Suprapubic skin (tissue), 4 donors: Measurements from ENCODE around the gene C13orf46. TPM values are rescaled to one million over a fixed set of nuclear protein-coding genes. Genes with fewer than 3 reads are reported as not detected.

Source experiments
- DNase-seq, 2 donors: peaks; one replicate each; pipeline ENCODE4 v3.0.0-alpha.2; 2019; ENCODE audit warnings: low spot score in 2 of 2
- H3K27ac ChIP-seq: fragments of 200-600 bp; sonication (generic); one replicate; pipeline ENCODE4 v1.5.1; 2019
- H3K27me3 ChIP-seq: fragments of 200-600 bp; sonication (generic); one replicate; pipeline ENCODE4 v1.5.1; 2019
- H3K36me3 ChIP-seq: fragments of 200-600 bp; sonication (generic); one replicate; pipeline ENCODE4 v1.5.1; 2019
- H3K4me1 ChIP-seq: fragments of 200-600 bp; sonication (generic); one replicate; pipeline ENCODE4 v1.5.1; 2019
- H3K4me3 ChIP-seq: fragments of 200-600 bp; sonication (generic); one replicate; pipeline ENCODE4 v1.5.1; 2019; ENCODE audit warnings: mild to moderate bottlenecking
- H3K9me3 ChIP-seq: fragments of 200-600 bp; sonication (generic); one replicate; pipeline ENCODE4 v1.5.1; 2019
- CTCF ChIP-seq, 2 donors: fragments of 200-600 bp in 1 of 2; fragments of 450-650 bp in 1 of 2; sonication (generic) in 1 of 2; IDR thresholded peaks; one replicate each; pipeline ENCODE4 v1.5.1; 2016 to 2019; ENCODE audit warnings: antibody characterized with exemption in 2 of 2, mild to moderate bottlenecking in 1 of 2, moderate library complexity in 1 of 2
- EP300 ChIP-seq: sonication (generic); formaldehyde crosslinking; IDR thresholded peaks from one replicate; pipeline ENCODE4 v1.6.1; 2017; ENCODE audit warnings: antibody characterized with exemption
- POLR2A ChIP-seq, 2 donors: fragments of 450-650 bp; IDR thresholded peaks; one replicate each; pipeline ENCODE4 v1.6.1; 2017; ENCODE audit warnings: antibody characterized with exemption in 2 of 2, mild to moderate bottlenecking in 2 of 2, moderate library complexity in 2 of 2
- POLR2AphosphoS5 ChIP-seq, 3 donors: sonication (generic); formaldehyde crosslinking; IDR thresholded peaks; one replicate each; pipeline ENCODE4 v1.6.1; 2017; ENCODE audit warnings: antibody characterized with exemption in 3 of 3
- WGBS: methylation state at CpG from one replicate; pipeline ENCODE4 v1.1.5; 2018; 5-methylcytosine and 5-hydroxymethylcytosine counted together
- total RNA-seq, 4 donors: library from RNA; depleted of rRNA; stranded (reverse); fragments of >200 nt; gene quantifications; one replicate each; pipeline ENCODE4 v1.1.0, GENCODE V29; 2016

C13orf46 gene
- total RNA-seq, 4 donors from 2014 or later, result 0.16 to 1.4 (median 0.53) TPM

- no peaks in the 10 kb centered on the region for H3K27me3 ChIP-seq
- TF ChIP-seq EP300, result no peak
- TF ChIP-seq CTCF (IDR thresholded peaks at IDR 0.05), result no peak
- TF ChIP-seq POLR2A (IDR thresholded peaks at IDR 0.05), result no peak
- TF ChIP-seq POLR2AphosphoS5 (IDR thresholded peaks at IDR 0.05), result no peak
- peaks cover 7% of the 10 kb centered on the region for H3K36me3 ChIP-seq
- no peak overlapping the region for H3K4me3 ChIP-seq
- H3K27ac ChIP-seq, result no peak overlapping the region
- 80% methylated on average over 27 of the region's 27 CpGs for WGBS
- peaks cover 16% of the 10 kb centered on the region for H3K4me1 ChIP-seq
- H3K9me3 ChIP-seq, result no peaks in the 10 kb centered on the region
- peak in 1 of 2 donors; percentile 76 for DNase-seq
Observed at GRCh38 chr13:114002009-114002544, 28.2 kb upstream of the C13orf46 start.

GRCh38 chr13:114001331-114002008, 27.6 kb upstream of the C13orf46 start:
- DNase-seq, result no peak
- Histone ChIP-seq H3K27ac (no peak overlapping the region), H3K4me1 (peaks cover 16% of the 10 kb centered on the region), H3K36me3 (peaks cover 10% of the 10 kb centered on the region), H3K27me3 (no peaks in the 10 kb centered on the region), H3K4me3 (no peak overlapping the region), H3K9me3 (no peaks in the 10 kb centered on the region)
- WGBS, result 90% methylated on average over 30 of the region's 46 CpGs
- TF ChIP-seq POLR2AphosphoS5 (IDR thresholded peaks at IDR 0.05), result no peak
- TF ChIP-seq POLR2A (IDR thresholded peaks at IDR 0.05), result no peak
- TF ChIP-seq CTCF (IDR thresholded peaks at IDR 0.05), result no peak

- H3K4me1 ChIP-seq, result peaks cover 16% of the 10 kb centered on the region
- H3K27me3 ChIP-seq, result no peaks in the 10 kb centered on the region
- peaks cover 16% of the 10 kb centered on the region for H3K36me3 ChIP-seq
- H3K4me3 ChIP-seq, result no peak overlapping the region
- WGBS, result 94% methylated on average over 21 of the region's 26 CpGs
- no peak overlapping the region for H3K27ac ChIP-seq
- no peaks in the 10 kb centered on the region for H3K9me3 ChIP-seq
- no peak for TF ChIP-seq POLR2A (IDR thresholded peaks at IDR 0.05)
- TF ChIP-seq CTCF (IDR thresholded peaks at IDR 0.05), result no peak
- TF ChIP-seq POLR2AphosphoS5 (IDR thresholded peaks at IDR 0.05), result no peak
- TF ChIP-seq EP300, result no peak
- DNase-seq, result peak; percentile 49 to 60
Observed at GRCh38 chr13:114000151-114001040, 26.5 kb upstream of the C13orf46 start.

GRCh38 chr13:113999618-113999910, 25.7 kb upstream of the C13orf46 start:
- DNase-seq, result peak; percentile 60 to 74
- H3K27me3 ChIP-seq, result no peaks in the 10 kb centered on the region
- H3K36me3 ChIP-seq, result peaks cover 24% of the 10 kb centered on the region
- WGBS, result 67% methylated on average over 2 of the region's 10 CpGs
- H3K27ac ChIP-seq, result peak overlapping the region; percentile 48
- H3K4me1 ChIP-seq, result peaks cover 16% of the 10 kb centered on the region
- H3K4me3 ChIP-seq, result no peak overlapping the region
- TF ChIP-seq EP300, result no peak
- no peak for TF ChIP-seq CTCF (IDR thresholded peaks at IDR 0.05)
- no peak for TF ChIP-seq POLR2AphosphoS5 (IDR thresholded peaks at IDR 0.05)
- TF ChIP-seq POLR2A (IDR thresholded peaks at IDR 0.05), result no peak
- H3K9me3 ChIP-seq, result no peaks in the 10 kb centered on the region
